Activated CD4-positive, alpha-beta T cell treated with anti-CD3 and anti-CD28 coated beads for 4 hours (primary cell): Measurements from ENCODE around the gene MAST4.
"Not testable (repeated sequence)": the region's sequence is repeated elsewhere in the genome, so short reads cannot be mapped to it uniquely, and the experiment has no call there.

ENCODE experiments used
- DNase-seq, 2 donors: peaks; one replicate each; pipeline ENCODE4 v3.0.0-alpha.2; 2020

MAST4 gene

DNA sequence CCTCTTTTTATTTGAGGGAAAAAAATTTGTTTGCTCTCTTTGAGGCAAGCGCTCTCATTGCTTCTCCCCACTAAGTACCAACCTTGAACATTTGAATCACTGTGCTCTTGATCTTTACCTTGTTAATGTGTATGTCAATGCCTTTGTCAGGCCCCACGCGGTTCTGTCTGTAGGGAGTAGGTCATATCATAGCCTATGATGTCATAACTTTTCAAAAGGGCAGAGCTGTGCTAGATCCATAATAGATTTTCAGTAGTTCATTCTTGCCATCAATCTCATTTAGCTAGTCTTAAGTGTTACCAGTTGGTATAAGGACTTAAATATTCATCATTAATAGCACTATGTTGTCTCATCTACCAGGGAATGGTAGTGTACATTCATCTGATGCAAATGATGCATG is 56.6 kb downstream of the MAST4 start:
- no peak for DNase-seq

DNA sequence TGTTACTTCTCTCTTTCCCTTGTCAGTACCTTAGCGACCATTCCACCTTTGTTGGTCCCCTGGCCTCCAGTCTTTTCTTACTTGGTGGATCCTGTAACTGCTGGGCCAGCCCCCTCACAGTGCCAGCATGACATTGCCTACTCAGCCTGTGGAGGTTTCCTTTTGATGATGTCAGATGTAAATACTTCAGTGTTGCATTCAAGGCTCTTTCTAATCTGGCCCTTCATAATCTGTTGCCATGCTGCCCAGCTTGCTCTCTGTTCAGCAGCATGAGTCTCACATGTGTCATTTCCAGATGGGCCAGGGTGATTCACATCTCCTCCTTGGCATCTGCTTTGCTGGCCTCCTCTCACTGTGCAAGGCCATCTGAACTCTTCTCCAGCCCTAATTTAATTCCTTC is 57.1 kb downstream of the MAST4 start:
- no peak for DNase-seq

DNA sequence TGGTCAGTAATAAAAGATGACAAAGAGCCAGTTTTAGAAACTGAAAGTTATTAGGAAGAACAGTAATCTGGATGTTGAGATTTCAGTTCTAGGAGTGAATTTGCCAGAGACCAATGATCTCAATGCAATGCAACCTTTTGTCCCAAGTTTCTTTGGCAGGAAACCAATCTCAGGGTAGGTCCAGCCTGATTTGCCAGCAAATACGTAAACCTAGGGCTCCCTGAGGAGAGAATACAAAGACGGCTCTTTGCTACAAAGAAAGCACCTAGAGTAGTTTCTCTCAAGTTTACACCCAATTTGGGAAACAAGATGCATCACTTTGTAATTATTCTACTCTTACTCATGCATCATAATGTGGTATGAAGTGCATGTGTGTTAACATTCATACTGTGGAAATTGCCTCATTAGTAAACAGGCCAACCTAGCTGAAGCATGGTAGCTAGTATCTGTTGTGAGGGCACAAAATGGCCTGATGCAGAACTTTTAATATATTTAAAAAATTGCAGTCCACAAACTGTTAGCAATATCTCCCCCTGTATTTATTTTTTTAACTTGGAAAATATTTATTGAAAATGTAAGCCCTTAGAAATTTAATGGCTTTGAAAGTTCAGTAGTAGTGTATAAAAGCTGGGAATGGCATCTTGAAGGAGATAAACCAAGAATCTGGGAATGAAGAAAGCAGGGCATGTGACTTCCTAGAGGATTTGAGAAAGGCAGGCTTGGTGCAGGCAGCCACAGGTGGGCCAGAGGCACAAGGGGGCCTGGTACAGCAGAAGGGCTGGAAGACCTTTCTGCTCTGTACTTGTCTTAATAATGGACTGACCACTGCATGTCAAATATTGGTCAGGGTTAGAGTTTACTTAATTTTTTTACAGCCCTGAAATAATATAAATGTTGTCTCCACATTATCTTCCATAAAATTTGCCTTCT is 59.5 kb downstream of the MAST4 start:
- no peak for DNase-seq

DNA sequence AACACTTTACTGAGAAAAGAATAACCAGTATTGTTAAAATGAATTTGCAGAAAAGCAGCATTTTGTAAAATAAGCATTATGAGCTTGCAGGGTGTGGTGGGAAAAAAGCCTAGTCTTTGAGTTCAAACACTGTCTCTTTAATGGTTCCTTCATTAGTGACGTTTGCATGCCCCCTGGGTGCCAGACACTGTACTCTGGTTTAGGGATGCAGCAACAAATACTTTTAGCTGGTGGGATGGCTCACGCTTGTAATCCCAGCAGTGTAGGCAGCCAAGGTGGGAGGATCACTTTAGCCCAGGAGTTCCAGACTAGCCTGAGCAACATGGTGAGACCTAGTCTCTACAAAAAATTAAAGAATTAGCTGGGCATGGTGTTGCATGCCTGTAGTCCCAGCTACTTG is 62.3 kb downstream of the MAST4 start:
- DNase-seq: no peak

DNA sequence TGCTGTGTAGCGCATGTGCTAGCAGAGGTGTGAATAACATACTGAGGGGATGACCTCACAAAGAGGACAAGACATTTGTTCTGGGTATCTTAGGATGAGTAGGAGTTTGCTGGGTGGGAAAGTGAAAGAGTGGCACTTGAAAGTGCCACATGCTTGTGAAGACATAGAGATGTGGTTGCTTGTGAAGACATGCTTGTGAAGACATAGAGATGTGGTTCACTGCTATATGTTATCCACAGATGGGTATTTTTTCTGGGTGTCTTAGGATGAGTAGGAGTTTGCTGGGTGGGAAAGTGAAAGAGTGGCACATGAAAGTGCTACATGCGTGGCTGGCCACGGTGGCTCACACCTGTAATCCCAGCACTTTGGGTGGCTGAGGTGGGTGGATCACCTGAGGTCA is 63.6 kb downstream of the MAST4 start:
- DNase-seq: no peak

DNA sequence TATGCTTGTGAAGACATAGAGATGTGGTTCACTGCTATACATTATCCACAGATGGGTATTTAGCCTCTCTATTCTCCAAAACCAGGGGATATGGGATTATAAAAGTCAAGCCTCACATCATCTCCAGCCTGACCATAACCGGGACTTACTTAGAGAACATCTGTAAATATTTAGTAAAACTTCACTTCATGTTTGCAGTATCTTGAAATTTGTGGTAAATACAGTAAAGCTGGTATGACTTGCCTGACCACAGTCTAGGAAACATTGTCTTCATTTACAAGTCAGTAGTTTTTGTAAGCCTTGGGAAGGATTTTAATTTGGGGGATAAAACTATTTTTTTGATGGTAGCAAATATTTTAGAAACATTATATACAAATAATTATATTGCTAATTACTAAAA is 64.2 kb downstream of the MAST4 start:
- DNase-seq: no peak

DNA sequence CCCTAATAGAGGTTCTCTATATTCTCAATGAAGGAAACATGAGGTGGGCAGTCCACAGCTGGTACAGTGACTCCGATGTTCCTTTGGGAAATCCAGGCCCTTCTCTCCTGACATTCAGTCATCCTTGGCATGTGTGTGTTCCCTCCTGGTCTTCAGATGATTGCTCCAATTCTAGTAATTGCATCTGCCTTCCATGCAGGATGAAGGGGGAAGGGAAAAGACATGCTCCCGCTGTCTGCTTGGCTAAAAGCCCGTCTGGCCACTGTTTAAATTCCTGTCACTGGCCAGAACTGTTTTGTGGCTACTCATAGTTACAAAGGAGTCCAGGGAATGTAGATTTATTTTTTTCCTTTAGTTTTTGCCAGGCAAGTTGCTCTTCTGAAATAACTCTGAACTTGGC is 65.0 kb downstream of the MAST4 start:
- no peak for DNase-seq

DNA sequence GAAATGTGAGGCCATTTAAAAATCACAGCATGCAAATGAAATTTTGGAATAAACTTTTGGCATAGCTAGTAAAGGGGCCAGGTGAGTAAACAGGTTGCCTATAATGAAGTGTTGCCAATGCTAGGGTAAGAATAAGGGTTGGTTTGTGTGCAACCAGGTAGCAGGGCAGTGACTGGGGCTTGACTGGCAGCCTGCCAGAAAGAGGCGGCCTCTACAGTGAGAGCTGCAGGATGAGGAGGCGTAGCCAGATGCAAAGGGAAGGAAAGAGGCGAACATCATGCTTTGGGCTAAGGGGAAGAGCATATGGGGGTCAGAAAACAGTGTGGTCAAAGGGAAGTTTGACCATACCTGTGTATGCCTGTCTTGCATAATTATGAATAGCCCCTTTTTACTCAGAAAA is 70.6 kb downstream of the MAST4 start:
- no peak for DNase-seq

DNA sequence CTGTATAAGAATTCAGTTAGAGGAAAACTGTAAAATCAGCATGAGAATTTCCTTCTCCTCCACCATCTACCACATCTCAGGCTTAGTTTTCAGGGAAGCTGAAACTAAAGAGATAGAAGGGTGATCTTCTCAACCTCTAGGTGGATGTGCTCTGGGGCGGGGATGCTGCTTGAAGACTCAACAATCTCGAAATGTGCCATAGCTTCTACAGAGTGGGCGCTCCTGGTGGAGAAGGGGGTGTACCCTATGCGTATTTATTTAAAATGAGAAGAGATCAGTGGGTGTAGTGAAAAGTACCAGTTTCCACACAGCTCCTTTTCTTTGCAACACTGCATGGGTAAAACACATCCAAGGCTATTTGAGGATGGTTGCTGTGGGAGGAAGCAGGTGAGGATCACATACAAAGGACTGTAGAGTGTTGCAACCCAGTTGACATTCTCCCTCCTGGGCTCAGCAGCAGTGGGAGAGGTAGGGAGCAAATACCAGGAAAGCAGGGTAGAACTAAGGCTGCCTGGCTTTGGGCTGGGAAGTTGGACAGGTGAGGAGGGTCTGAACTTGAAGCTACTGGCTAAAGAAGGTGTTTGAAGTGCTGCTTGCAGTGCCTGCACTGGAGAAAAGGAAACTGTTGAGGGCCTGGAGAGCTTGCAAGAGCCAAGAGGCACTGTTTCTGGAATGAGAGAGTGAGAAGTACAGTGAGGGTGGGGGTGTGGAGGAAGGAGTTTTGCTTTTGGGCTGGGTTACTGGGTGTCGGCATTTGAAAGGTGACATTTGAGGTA is 73.1 kb downstream of the MAST4 start:
- DNase-seq: no peak

DNA sequence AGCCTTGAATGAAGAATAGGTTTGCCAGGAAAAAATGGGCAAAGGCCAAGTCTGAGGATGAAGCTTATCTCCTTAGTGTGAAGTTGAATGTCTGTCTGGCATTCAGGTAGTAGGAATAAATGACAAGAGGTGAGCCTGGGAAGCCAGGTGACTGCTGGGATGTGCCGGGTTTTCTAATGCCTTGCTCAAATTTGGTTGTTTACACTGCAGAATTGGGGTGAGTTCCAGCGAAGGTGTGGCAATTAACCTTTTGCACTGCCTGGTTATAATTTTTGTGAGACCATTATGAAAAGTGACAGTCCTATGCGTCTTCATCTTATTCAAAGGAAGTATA is 73.6 kb downstream of the MAST4 start:
- DNase-seq: no peak

DNA sequence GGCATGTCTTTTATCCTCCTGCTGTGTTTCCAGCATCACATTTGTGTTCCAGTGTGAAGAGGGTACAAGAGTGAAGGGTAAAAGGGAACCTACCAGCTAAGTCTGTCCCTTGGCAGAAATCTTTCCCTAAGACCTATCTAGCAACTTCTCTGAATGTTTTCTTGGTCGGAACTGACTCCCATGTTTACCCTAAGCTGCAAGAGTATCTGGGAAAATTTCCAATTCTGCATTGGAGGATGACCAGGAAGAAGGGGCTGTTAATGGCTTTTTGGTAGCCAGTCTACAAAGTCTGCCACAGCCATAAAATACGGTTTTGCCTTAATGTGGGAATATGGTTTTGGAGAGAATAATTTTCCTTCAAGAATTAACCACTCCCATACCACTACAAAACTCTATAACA is 75.1 kb downstream of the MAST4 start:
- no peak for DNase-seq

DNA sequence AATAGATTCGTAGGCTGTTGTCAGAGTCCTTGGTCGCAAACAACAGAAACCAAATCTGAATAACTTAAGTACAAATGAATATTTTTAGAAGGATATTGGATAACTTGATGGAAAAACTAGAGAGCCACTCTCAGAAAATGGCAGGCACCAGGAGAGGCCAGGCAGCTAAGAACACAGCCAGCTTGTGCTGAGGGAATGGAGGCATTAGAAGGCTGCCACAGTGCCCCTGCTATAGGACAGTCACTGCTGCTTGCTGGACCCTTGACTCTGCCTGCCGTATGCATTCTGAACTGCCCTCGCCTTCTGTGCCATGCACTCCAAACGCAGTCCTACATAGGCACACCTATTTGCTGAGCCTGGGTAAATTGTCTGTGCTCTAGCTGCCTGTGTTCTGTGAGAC is 78.6 kb downstream of the MAST4 start:
- no peak for DNase-seq

DNA sequence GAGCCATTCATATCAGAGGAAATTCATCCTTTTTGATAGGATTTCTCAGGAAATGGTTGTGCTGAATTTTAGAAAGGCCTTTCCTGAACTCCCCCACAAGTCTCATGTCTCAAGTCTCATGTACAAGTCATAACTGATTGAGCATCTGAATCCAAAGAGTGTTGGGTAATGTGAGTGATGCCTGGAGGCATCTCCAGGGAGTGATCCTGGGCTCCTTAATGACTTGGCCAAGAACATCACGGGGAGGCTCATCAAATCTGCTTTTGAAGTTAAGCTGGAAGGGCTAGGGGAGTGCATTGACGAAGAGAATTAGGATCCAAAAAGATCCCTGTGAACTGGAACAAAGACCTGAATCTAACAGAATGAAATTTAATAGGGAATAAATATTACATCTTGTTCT is 79.2 kb downstream of the MAST4 start:
- DNase-seq: no peak

DNA sequence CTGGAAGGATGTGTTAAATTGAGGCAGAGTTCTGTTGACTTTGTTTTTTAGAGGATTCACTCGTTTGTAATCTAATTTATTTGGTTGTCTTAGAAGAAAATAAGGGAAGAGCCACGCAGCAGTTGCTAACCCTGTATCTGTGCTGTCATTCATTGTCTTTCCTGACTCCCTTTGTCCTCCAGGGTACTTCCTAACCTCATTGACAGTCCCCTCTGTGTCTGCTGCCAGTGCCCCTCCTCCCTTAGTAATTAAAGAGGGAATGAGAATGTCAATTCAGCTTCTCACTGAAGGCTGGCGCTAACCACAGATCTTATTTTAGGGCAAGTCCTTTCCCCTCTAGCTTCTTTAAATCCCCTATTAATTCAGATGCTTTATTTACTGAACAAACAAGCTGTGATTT is 84.0 kb downstream of the MAST4 start:
- no peak for DNase-seq

DNA sequence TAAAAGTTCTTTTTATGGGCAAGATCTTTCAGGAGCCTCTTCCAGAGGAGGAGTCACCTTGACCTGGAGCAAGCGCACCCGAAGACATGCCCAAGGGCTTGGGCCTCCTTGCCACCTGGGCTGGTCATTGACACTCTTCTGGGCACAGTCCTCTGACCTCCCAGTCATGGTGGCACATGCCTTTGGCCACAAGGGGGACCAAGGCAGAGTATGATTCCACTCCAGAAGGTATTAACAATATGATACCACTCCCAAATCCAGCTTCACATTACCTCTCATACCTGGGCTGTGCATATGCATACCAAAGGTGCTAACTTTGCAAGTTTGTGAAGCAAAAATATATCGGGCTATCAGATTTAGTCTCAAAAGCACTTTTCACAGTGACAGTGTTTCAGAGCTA is 84.6 kb downstream of the MAST4 start:
- no peak for DNase-seq

DNA sequence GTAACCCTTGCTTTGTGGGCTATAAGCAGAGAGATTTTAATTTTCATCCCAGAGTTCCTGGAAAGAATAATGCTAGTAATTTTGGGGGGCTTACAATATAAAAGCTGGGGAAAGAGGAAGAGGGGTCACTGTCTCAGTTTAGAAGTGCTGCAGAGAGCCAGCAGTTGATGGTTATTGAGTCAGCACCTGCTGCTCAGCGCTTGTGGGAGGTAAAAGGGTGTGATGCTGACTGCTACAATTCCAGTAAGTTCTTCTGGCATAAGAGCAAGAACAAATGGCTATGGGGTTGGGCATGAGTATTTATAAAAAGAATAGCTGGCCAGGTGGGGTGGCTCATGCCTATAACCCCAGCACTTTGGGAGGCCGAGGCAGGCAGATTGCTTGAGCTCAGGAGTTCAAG is 88.5 kb downstream of the MAST4 start:
- DNase-seq: no peak

DNA sequence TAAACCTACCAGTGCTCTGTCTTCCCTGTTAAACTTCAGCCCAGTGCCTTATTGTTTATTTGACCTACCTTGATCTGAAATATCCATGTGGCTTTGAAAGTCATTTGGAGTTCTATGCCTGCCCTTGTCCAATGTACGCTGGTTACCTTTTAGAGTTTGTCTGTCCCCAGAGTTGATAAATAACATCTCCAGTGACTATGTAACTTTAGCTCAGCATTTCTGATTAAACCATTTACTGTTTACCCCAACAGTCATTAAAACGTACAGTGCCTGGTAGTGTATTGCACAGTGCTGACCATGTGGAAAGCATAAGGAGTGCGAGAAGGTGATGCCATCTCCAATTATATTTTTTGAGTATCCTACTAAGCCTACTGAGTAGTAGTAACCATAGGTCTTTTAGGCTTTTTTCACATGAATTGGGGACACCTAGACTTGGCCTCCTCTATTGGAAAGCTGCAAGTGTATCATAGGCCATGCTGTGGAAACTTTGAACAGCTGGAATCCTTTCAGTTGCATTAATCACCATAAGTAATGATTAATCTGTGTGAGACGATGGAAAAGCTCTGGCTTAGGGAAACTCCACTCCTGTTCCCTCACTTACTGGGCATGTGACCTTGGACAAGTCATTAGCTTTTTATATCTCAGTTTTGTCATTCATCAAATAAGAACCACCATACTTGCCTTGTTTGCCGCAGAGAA is 93.5 kb downstream of the MAST4 start:
- DNase-seq: no peak

DNA sequence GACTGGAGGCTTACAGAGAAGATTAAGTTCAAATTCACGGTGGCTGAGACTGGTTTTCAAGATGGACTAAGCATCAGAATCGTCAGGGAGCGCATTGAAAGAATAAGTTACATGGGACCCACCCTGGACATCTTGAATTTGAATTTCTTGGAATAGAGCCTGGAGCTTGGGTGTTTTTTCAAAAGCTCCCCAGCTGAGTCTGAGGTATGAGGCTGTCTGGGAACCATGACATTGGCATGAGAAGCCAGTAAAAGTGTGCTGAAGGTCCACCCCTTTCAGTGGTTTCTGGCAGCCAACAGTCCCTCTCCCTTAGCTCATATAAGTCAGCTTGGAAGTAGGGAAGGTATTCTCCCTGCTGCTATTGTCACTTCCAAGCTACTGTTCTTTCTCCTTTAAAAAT is 97.8 kb downstream of the MAST4 start:
- no peak for DNase-seq

DNA sequence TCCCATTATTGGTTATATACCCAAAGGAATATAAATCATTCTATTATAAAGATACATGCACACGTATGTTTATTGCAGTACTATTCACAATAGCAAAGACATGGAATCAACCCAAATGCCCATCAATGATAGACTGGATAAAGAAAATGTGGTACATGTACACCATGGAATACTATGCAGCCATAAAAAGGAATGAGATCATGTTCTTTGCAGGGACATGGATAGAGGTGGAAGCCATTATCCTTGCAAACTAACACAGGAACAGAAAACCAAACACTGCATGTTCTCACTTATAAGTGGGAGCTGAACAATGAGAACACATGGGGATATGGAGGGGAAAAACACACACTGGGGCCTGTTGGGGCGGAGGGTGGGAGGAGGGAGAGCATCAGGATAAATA is 99.6 kb downstream of the MAST4 start:
- DNase-seq: not testable (repeated sequence)

DNA sequence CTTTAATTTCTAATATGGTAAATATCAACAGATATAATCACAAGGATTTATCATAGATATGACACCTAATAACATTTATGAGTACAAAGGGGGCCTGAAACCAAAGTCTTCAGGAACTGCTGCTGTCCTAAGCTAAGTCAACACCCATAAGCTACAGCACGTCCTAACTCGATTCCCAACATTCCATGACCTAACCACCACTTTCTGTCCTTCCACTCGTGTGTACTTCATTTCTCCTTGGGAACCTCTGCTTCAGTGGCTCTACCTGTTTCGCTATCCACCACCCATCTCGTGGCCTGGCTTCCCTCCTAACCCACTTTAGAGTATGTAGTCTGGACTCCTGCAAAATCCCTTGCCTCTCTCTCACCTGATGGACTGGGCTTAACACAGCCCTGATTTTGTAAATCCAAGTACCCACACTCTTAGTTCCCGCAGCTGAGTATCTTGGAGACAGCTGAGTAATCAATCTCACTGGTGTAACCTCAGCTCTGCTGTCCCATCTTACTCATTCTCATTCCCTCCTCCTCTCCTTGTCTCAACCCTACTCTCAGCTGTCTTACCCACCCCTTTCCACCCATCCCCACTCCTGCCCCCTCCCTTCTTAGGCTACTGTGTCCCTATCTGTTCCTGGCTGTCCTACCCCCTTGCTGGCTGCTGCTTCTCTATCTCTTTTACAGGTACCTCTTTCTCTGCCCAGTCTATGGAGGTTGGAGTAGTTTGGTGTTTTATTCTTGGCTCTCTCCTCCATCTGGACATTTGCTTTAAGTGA is 101.8 kb downstream of the MAST4 start:
- DNase-seq: no peak

DNA sequence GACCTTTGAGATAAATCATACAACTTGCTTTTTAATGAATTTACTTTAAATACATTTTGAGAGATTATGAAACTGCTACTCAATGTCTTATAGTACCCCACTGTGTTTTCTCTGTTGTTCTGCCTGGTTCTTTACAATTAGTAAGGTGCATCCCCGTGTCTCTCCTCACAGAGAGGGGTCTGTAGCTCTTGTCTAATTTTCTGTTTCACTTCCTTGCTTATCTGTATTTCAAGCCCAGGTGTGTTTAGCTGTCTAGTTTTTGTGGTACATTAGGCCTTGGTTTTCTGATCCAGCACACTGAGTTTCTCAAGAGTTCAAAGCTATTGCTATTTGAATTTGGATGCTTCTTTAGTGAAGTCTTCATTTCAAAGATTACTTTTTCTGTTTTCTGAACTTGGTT is 105.1 kb downstream of the MAST4 start:
- DNase-seq: no peak

DNA sequence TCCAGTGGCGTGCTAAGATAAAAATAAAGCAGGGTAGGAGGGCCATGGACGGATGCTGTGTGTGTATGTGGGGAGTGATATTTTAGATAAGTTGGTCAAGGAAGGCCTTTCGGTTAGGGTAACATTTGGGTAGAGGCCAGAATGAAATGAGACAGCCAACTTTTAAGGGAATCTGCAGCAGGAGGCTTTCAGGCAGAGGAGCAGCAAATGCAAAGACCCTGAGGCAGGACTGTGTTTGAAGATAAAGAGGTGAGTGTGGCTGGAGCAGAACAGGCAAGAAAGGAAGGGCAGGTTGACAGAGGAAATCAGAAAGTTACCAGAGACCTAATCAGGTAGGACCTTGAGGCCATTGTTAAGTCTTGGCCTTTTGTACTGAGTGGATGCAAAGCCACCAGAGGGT is 106.2 kb downstream of the MAST4 start:
- no peak for DNase-seq

DNA sequence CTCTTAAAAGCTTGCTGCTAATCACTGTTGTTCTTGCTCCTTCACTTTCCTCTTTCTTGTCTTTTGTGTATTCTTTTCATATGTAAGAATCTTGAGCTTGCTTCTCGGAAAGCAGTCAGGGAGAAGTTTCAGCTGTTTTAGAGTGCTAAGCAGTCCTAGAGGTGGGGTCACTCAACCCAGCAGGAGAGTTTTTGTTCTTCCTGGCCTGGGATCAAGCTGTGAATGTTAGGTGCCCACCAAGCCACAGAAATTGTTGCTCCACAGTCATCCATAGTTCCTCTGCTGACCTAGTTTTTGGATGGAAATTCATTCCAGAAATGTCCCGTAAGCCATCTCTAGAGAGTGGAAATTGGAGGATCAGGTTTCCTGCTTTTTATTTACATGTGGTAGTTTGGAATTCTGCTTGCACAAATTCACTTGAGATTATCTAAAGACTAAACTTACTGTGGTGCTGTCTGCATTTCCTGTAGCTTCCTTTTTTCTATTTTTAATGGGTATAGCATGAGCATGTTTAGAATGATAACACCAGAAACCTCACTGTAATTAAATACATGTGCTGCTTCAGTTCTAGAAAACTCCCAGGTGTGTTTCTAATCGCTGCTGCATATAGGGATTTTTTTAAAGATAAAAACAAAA is 108.7 kb downstream of the MAST4 start:
- no peak for DNase-seq
